ENCODE measurements around the gene BANK1.

BANK1 gene

DNA sequence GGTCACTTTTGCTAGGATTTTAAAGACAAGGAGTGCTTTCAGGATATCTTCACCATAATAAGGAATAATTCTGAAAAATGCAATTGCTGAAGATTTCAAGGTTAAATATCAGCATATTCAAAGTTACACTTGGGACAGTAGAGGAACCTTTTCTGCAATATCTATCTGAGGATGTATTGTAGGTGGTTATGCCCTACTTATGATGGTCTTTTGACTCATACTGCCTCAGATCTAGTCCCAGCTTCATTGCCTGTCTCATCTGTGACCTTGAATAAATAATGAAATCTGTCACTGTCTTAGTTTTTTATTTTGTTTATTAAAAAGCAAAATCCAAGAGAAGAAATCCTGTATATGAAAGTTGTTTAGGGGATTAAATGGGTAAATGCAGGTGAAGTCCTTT is 2.9 kb downstream of the BANK1 start:
- TF ChIP-seq ZFX (IDR thresholded peaks at IDR 0.05; ENCODE audit: borderline replicate concordance) = no peak
- TF ChIP-seq, protein P1, sequence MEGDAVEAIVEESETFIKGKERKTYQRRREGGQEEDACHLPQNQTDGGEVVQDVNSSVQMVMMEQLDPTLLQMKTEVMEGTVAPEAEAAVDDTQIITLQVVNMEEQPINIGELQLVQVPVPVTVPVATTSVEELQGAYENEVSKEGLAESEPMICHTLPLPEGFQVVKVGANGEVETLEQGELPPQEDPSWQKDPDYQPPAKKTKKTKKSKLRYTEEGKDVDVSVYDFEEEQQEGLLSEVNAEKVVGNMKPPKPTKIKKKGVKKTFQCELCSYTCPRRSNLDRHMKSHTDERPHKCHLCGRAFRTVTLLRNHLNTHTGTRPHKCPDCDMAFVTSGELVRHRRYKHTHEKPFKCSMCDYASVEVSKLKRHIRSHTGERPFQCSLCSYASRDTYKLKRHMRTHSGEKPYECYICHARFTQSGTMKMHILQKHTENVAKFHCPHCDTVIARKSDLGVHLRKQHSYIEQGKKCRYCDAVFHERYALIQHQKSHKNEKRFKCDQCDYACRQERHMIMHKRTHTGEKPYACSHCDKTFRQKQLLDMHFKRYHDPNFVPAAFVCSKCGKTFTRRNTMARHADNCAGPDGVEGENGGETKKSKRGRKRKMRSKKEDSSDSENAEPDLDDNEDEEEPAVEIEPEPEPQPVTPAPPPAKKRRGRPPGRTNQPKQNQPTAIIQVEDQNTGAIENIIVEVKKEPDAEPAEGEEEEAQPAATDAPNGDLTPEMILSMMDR (IDR thresholded peaks at IDR 0.05) = no peak
- no peak overlapping the region for H3K27ac ChIP-seq

DNA sequence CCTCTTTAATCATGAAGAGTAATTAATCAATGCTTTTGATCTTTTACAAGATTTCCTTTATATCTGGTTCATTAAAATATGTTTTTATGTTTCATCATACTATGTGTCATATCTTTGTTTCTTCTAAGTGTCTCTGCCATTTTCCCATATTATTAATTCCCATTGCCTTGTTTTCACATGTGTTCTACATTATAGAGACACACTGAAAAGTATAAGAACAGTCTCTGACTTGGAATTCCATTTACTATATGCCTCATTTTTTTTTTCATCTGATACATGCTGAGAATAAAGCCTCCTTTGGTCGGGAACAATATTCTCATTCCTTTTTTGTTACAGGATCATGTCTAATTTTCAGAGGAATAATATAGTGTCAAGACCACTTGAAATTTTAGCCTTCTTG is 4.3 kb downstream of the BANK1 start:
- H3K27ac ChIP-seq = no peak overlapping the region
- no peak for TF ChIP-seq ZFX (IDR thresholded peaks at IDR 0.05; ENCODE audit: borderline replicate concordance)
- TF ChIP-seq, protein P1 (IDR thresholded peaks at IDR 0.05) = no peak

DNA sequence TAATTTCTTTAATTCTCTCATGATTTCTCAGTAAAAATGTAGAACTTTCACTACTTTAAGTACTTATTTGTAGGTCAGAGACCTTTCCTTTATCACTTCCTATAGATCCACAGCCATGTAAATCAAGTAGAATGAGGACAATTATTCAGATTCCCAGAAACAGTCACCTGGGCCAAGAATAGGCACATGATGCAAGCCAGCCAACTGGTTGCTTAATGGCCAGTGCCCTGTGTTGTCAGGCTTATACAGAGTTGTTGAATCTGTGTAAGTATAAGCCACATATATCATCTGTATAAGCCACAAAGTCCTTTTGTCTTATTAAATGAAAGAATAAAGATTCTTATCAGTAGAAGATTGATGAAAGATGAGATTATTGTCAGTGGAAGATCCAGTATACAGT is 5.2 kb downstream of the BANK1 start:
- TF ChIP-seq ZFX (IDR thresholded peaks at IDR 0.05; ENCODE audit: borderline replicate concordance) = no peak
- TF ChIP-seq, protein P1 (IDR thresholded peaks at IDR 0.05) = no peak
- no peak overlapping the region for H3K27ac ChIP-seq

DNA sequence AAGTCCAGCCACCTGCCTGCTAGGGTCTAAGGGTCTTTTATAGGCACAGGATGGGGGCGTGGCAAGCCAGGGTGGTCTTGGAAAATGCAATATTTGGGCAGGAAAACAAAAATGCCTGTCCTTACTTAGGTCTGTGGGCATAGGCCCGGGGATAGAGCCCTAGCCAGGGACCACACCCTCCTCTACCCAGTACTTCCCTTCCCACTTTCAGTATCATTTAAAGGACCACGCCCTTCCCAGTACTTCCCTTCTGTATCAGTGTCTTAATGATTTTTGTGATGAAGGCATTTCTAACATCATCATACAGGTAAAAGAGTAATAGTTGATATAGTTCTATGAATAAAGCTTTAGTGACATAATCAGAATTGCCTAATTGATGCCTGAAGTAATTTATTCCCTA is 11.4 kb downstream of the BANK1 start:
- TF ChIP-seq, protein P1 (IDR thresholded peaks at IDR 0.05) = no peak
- TF ChIP-seq ZFX (IDR thresholded peaks at IDR 0.05; ENCODE audit: borderline replicate concordance) = no peak
- no peak overlapping the region for H3K27ac ChIP-seq

DNA sequence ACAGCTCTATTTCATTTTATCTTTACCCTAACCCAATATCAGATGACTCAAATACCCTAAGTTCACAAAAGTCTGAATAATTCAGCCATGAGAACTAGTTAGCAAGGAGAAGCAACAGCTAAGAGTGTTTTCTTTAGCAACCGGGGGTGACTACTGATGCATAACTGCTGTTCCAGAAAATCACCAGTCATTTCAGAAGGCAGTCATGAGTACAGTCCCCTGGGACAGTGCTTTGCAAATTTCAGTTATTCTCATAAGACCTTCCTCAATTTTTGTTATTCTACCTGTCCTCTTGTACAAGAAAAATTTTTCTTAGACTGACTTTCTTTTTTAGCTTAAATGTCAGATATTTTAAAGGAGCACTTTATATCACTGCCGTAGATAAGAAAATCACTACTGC is 16.4 kb downstream of the BANK1 start:
- no peak for TF ChIP-seq ZFX (IDR thresholded peaks at IDR 0.05; ENCODE audit: borderline replicate concordance)
- TF ChIP-seq, protein P1 (IDR thresholded peaks at IDR 0.05) = no peak
- H3K27ac ChIP-seq = no peak overlapping the region

DNA sequence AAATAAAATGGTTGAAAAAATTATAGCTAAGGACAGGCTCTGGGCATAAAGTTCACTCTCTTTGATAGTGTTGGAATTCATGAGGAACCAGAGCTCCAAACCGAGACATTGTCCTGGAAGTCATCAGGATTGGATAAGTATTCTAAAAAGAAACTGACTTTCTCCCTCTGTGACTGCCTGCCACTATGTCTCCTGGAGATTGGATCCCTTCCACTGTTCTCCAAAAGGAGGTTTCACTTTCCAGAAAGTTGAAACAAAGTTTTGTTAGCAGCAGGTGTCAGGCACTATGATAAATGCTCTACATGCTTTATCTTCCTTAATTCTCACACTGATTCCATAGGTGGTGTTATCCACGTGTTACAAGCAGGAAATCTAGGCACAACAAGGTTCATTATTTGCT is 16.8 kb downstream of the BANK1 start:
- TF ChIP-seq, protein P1 (IDR thresholded peaks at IDR 0.05) = no peak
- TF ChIP-seq ZFX (IDR thresholded peaks at IDR 0.05; ENCODE audit: borderline replicate concordance) = no peak
- H3K27ac ChIP-seq = no peak overlapping the region

DNA sequence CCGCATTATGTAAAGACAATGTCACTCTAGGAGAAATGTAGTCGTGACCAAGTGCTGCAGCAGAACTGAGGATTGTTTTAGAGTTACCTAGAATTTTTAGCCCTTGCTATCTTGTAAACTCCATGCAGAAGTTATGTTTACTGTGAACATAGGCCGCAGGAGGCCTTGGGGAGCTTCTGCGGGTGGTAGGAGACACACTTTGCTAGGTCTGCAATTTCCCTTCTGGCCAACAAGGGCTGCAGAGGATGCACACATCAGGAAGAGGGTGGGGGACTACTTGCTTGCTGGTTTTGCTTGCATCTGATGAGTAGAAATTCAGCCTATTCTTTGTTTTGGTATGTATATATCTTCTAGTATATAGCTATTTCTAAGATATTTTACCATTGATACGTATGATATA is 23.1 kb downstream of the BANK1 start:
- H3K27ac ChIP-seq = no peak overlapping the region
- TF ChIP-seq, protein P1 (IDR thresholded peaks at IDR 0.05) = no peak
- no peak for TF ChIP-seq ZFX (IDR thresholded peaks at IDR 0.05; ENCODE audit: borderline replicate concordance)

Measured in 22Rv1 (cell line).